SK-N-SH treated with all-trans-retinoic acid at 6 μM for 48 hours (cell line): ENCODE data around the gene PTPRG.

ENCODE experiments used
- ARNTL ChIP-seq: fragments of 450-650 bp; formaldehyde crosslinking; IDR thresholded peaks from 2 replicates; pipeline ENCODE4 v1.5.0; 2020; ENCODE audit warnings: low read depth, mild to moderate bottlenecking, moderate library complexity, borderline replicate concordance
- ISL1 ChIP-seq: fragments of 250-450 bp; sonication (Bioruptor Pico); IDR thresholded peaks from 2 replicates; pipeline ENCODE4 v2.1.2; 2022; ENCODE audit warnings: mild to moderate bottlenecking, moderate library complexity
- PPARA ChIP-seq: fragments of 250-450 bp; sonication (Bioruptor Pico); IDR thresholded peaks from 2 replicates; pipeline ENCODE4 v1.5.0; 2020; ENCODE audit warnings: mild to moderate bottlenecking, borderline replicate concordance
- RARB ChIP-seq: fragments of 250-450 bp; sonication (Bioruptor Pico); IDR thresholded peaks from 2 replicates; pipeline ENCODE4 v1.8.0; 2021; ENCODE audit warnings: mild to moderate bottlenecking, moderate library complexity
- ZNF70 ChIP-seq: fragments of 450-650 bp; formaldehyde crosslinking; IDR thresholded peaks from 2 replicates; pipeline ENCODE4 v1.5.0; 2020; ENCODE audit warnings: mild to moderate bottlenecking, moderate library complexity
- ZNF8 ChIP-seq: fragments of 450-650 bp; formaldehyde crosslinking; IDR thresholded peaks from 2 replicates; pipeline ENCODE4 v1.5.0; 2020; ENCODE audit warnings: mild to moderate bottlenecking, moderate library complexity
- TF ChIP-seq, protein P1 (sequence below): fragments of 250-450 bp; sonication (Bioruptor Pico); IDR thresholded peaks from 2 replicates; pipeline ENCODE4 v1.8.0; 2020; ENCODE audit warnings: mild to moderate bottlenecking, moderate library complexity, borderline replicate concordance
- TF ChIP-seq, protein P2 (sequence below): fragments of 250-450 bp; sonication (Bioruptor Pico); IDR thresholded peaks from 2 replicates; pipeline ENCODE4 v1.5.1; 2021; ENCODE audit warnings: mild to moderate bottlenecking, moderate library complexity
- TF ChIP-seq, protein P3 (sequence below): fragments of 250-450 bp; sonication (Bioruptor Pico); IDR thresholded peaks from 2 replicates; pipeline ENCODE4 v1.5.1; 2020; ENCODE audit warnings: low read depth, mild to moderate bottlenecking, moderate library complexity
- TF ChIP-seq, protein P4 (sequence below): fragments of 250-450 bp; sonication (Bioruptor Pico); IDR thresholded peaks from 2 replicates; pipeline ENCODE4 v1.8.0; 2021; ENCODE audit warnings: low read depth, mild to moderate bottlenecking, moderate library complexity, borderline replicate concordance

DNA sequence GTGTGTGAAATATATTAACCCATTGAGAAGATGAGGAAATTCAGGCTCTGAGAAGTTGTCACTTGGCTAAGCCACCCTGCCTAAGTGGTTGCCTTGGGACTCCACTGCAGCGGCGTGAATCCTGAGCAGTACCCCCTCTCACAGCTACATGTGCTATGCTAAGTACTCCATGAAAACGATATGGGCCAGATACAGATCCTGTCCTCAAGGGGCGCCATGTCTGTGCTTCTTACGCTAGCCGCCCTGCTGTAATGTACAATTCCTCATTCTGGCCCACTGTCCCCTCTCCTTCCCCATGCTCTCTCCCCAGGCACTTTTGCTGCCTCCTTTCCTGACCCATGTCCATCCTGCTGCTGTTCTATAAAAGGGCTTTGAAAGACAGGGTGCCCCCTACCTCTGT is 671.7 kb downstream of the PTPRG start:
- TF ChIP-seq, protein P1, sequence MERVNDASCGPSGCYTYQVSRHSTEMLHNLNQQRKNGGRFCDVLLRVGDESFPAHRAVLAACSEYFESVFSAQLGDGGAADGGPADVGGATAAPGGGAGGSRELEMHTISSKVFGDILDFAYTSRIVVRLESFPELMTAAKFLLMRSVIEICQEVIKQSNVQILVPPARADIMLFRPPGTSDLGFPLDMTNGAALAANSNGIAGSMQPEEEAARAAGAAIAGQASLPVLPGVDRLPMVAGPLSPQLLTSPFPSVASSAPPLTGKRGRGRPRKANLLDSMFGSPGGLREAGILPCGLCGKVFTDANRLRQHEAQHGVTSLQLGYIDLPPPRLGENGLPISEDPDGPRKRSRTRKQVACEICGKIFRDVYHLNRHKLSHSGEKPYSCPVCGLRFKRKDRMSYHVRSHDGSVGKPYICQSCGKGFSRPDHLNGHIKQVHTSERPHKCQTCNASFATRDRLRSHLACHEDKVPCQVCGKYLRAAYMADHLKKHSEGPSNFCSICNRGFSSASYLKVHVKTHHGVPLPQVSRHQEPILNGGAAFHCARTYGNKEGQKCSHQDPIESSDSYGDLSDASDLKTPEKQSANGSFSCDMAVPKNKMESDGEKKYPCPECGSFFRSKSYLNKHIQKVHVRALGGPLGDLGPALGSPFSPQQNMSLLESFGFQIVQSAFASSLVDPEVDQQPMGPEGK (CRISPR knock-in tag), result no peak
- TF ChIP-seq PPARA (CRISPR knock-in tag), result no peak
- TF ChIP-seq, protein P2, sequence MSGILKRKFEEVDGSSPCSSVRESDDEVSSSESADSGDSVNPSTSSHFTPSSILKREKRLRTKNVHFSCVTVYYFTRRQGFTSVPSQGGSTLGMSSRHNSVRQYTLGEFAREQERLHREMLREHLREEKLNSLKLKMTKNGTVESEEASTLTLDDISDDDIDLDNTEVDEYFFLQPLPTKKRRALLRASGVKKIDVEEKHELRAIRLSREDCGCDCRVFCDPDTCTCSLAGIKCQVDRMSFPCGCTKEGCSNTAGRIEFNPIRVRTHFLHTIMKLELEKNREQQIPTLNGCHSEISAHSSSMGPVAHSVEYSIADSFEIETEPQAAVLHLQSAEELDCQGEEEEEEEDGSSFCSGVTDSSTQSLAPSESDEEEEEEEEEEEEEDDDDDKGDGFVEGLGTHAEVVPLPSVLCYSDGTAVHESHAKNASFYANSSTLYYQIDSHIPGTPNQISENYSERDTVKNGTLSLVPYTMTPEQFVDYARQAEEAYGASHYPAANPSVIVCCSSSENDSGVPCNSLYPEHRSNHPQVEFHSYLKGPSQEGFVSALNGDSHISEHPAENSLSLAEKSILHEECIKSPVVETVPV (CRISPR knock-in tag), result no peak
- TF ChIP-seq RARB (CRISPR knock-in tag), result no peak
- TF ChIP-seq, protein P3, sequence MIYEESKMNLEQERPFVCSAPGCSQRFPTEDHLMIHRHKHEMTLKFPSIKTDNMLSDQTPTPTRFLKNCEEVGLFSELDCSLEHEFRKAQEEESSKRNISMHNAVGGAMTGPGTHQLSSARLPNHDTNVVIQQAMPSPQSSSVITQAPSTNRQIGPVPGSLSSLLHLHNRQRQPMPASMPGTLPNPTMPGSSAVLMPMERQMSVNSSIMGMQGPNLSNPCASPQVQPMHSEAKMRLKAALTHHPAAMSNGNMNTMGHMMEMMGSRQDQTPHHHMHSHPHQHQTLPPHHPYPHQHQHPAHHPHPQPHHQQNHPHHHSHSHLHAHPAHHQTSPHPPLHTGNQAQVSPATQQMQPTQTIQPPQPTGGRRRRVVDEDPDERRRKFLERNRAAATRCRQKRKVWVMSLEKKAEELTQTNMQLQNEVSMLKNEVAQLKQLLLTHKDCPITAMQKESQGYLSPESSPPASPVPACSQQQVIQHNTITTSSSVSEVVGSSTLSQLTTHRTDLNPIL, result no peak
- no peak for TF ChIP-seq ISL1
- TF ChIP-seq ARNTL (CRISPR knock-in tag), result no peak
- TF ChIP-seq, protein P4, sequence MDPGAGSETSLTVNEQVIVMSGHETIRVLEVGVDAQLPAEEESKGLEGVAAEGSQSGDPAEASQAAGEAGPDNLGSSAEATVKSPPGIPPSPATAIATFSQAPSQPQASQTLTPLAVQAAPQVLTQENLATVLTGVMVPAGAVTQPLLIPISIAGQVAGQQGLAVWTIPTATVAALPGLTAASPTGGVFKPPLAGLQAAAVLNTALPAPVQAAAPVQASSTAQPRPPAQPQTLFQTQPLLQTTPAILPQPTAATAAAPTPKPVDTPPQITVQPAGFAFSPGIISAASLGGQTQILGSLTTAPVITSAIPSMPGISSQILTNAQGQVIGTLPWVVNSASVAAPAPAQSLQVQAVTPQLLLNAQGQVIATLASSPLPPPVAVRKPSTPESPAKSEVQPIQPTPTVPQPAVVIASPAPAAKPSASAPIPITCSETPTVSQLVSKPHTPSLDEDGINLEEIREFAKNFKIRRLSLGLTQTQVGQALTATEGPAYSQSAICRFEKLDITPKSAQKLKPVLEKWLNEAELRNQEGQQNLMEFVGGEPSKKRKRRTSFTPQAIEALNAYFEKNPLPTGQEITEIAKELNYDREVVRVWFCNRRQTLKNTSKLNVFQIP (CRISPR knock-in tag), result no peak
- no peak for TF ChIP-seq ZNF8
- TF ChIP-seq ZNF70 (CRISPR knock-in tag), result no peak
